ENCODE data around the gene MACIR. TPM values are rescaled to one million over a fixed set of nuclear protein-coding genes. Genes with fewer than 3 reads are reported as not detected.
"Not testable (repeated sequence)": the region's sequence is repeated elsewhere in the genome, so short reads cannot be mapped to it uniquely, and the experiment has no call there.

Gene MACIR, protein sequence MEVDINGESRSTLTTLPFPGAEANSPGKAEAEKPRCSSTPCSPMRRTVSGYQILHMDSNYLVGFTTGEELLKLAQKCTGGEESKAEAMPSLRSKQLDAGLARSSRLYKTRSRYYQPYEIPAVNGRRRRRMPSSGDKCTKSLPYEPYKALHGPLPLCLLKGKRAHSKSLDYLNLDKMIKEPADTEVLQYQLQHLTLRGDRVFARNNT
- 10.4 TPM for total RNA-seq

DNA sequence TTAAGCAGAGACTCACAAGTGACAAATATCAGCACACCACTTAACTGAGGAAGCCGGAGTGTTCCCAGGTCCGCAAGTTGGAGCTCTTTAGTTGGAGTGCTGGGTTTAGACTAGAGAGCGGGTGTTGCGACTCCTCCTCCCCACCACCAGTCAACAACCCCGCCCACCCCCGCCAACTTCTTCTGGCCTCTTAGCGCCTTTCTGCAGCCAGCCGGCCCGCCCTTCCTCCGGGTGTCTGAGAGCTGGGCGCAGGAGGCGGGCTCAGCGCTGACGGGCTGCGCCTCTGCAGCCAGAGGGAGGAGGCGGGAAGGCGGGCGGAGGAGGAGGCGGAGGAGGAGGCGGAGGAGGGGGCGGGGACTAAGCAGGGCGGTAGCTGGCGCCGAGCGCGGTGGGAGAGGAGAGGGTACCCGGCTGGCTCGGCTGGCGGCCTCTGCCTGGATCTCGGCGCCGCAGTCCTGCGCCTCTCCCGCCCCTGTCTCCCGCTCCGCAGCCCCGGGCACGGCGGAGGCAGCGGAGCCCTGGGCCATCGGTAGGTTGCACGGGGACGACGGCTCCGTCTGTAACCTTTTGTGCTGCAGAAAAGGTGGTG lies at the start of gene MACIR:
TSS of gene MACIR (plus strand) at position 396 of the 589 bp plus-strand sequence. CDS start 17,157 bp downstream, outside the sequence.
- Histone ChIP-seq H3K4me3 (ENCODE audit: low read length in 3 of 3) (peak within 1 kb of the TSS; percentile 80 to 92 (median 91)), H3K9me3 (ENCODE audit: control insufficient read depth in 3 of 3, low read length in 3 of 3) (no peaks in the 10 kb centered on the region), H3K36me3 (ENCODE audit: control insufficient read depth in 3 of 3, insufficient read depth in 3 of 3, low read length in 3 of 3) (no peaks in the 10 kb centered on the region), H3K9ac (ENCODE audit: low read depth in 1 of 3, low read length in 3 of 3) (peak within 1 kb of the TSS; percentile 76 to 85 (median 84)), H3K4me1 (ENCODE audit: control insufficient read depth in 3 of 3, insufficient read depth in 3 of 3, low read length in 3 of 3) (peaks cover 14 to 22% (median 20%) of the 10 kb centered on the region in 3 donors), H3K27me3 (ENCODE audit: control insufficient read depth in 3 of 3, insufficient read depth in 3 of 3, low read length in 3 of 3) (no peaks in the 10 kb centered on the region), H3K27ac (ENCODE audit: low read depth, low read length) (peak within 1 kb of the TSS; percentile 49)

DNA sequence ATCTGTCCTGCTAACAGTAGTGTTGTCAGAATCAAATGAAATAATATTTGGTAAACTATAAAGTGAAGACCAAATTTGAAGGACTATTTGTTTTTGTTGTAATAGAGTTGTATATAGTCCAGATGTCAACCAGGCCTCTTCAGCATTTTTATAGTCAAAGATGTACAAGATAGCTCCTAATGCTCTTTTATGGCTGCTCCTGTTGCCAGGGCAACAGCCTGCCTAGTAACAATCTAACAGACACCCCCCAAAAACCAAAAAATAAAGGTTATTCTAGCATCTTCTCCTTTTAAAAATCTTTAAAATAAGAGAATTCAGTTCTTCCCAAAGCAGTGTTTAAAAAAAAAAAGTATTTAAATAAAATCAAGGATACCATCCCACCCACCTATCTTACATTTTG lies 49.5 kb upstream of the MACIR start:
- Histone ChIP-seq H3K9me3 (ENCODE audit: control insufficient read depth in 3 of 3, low read length in 3 of 3) (no peaks in the 10 kb centered on the region), H3K9ac (ENCODE audit: low read depth in 1 of 3, low read length in 3 of 3) (no peak overlapping the region), H3K4me1 (ENCODE audit: control insufficient read depth in 3 of 3, insufficient read depth in 3 of 3, low read length in 3 of 3) (peaks cover 0 to 5% (median 0%) of the 10 kb centered on the region in 3 donors), H3K4me3 (ENCODE audit: low read length in 3 of 3) (no peak overlapping the region), H3K36me3 (ENCODE audit: control insufficient read depth in 3 of 3, insufficient read depth in 3 of 3, low read length in 3 of 3) (peaks cover 0 to 9% (median 0%) of the 10 kb centered on the region in 3 donors), H3K27me3 (ENCODE audit: control insufficient read depth in 3 of 3, insufficient read depth in 3 of 3, low read length in 3 of 3) (no peaks in the 10 kb centered on the region), H3K27ac (ENCODE audit: low read depth, low read length) (no peak overlapping the region)

DNA sequence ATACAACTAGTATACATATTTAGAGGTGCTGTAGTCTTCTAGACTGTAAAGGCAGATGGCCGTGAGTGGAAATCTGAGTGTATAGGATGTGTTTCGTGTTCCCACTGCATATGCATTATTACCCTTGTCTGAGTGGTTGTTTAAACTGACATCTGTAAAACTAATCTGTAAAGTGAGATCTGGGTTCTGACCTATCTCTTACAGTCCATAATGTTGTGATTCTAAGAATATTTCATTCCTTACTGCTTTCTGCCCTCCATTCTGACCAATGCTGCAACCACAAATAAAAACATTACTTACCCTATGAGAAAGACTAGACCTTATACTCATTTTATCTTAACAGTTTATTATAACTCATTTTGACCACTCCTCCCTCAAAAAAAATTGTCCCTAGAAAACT lies 47.6 kb upstream of the MACIR start:
- H3K36me3 ChIP-seq (ENCODE audit: control insufficient read depth in 3 of 3, insufficient read depth in 3 of 3, low read length in 3 of 3): peaks cover 0 to 5% (median 0%) of the 10 kb centered on the region in 3 donors
- H3K27ac ChIP-seq (ENCODE audit: low read depth, low read length): no peak overlapping the region
- no peak overlapping the region for H3K9ac ChIP-seq (ENCODE audit: low read depth in 1 of 3, low read length in 3 of 3)
- no peaks in the 10 kb centered on the region for H3K27me3 ChIP-seq (ENCODE audit: control insufficient read depth in 3 of 3, insufficient read depth in 3 of 3, low read length in 3 of 3)
- H3K4me1 ChIP-seq (ENCODE audit: control insufficient read depth in 3 of 3, insufficient read depth in 3 of 3, low read length in 3 of 3): peaks cover 0 to 5% (median 0%) of the 10 kb centered on the region in 3 donors
- no peak overlapping the region for H3K4me3 ChIP-seq (ENCODE audit: low read length in 3 of 3)
- no peaks in the 10 kb centered on the region for H3K9me3 ChIP-seq (ENCODE audit: control insufficient read depth in 3 of 3, low read length in 3 of 3)

DNA sequence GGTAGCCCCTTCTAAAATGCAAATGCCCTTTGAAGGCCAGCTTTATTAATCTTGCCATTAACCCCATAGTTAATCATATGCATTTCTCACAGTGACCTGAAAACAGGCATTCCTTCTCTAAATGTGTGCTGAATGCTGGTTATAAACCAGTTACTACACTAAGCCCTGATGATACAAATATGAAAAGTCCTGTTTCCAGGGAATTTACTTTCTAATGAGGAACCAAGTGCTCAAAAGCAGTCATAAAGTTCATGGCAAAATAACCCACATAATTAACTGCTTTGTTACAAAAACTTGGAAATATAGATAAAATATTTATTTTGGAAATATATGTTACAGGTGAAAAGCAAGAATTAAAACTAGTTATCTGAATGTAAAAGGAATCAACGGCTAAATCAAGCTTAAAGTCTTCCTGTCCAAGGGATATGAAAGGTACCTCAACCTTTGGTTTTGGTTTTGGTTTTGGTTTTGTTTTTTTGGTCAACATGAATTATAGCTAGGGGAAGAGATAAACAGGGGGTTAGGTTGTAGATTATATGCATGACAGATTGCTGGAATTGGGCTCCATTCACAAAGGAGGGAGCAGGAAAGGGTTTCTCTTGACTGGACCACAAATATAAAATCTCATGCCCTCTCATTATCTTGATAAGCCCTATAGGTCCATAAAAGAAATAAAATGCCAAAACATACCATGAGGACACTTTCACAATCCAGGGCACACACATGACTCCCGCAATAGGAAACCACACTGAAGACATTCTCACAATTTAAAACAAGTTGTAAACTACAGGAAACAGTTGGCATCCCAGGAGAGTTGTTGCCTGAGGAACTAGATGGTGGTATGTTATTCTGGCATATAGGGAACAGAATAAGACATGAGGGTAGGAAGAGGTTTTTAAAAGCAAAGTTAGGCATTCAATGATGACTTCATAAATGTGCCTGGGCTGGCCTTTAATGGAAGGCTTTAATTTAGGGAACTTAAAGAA lies 46.7 kb upstream of the MACIR start:
- no peaks in the 10 kb centered on the region for H3K36me3 ChIP-seq (ENCODE audit: control insufficient read depth in 3 of 3, insufficient read depth in 3 of 3, low read length in 3 of 3)
- no peak overlapping the region for H3K4me3 ChIP-seq (ENCODE audit: low read length in 3 of 3)
- no peaks in the 10 kb centered on the region for H3K9me3 ChIP-seq (ENCODE audit: control insufficient read depth in 3 of 3, low read length in 3 of 3)
- H3K27ac ChIP-seq (ENCODE audit: low read depth, low read length): no peak overlapping the region
- no peak overlapping the region for H3K9ac ChIP-seq (ENCODE audit: low read depth in 1 of 3, low read length in 3 of 3)
- no peaks in the 10 kb centered on the region for H3K27me3 ChIP-seq (ENCODE audit: control insufficient read depth in 3 of 3, insufficient read depth in 3 of 3, low read length in 3 of 3)
- peaks cover 0 to 5% (median 3%) of the 10 kb centered on the region in 3 donors for H3K4me1 ChIP-seq (ENCODE audit: control insufficient read depth in 3 of 3, insufficient read depth in 3 of 3, low read length in 3 of 3)

DNA sequence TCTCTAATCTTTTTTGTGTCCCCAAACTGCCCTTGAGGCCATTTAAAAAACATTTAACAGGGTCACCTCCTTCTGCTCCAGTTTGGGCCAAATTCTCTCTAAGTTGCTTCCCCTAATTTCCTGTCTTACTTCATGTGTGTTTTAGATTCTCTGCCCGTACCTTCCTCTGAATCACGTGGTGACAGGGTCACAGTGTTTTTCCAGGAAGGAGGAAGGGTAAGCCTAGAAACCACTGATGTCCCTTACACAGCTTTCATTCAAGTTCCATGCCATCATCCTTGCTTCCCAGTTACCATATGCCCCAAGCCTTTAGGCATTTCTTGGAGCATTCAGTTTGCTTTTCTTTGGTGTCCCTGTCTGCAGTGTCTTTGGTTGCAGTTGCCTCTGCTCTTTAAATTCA lies 42.4 kb upstream of the MACIR start:
- H3K27ac ChIP-seq (ENCODE audit: low read depth, low read length): no peak overlapping the region
- no peak overlapping the region for H3K9ac ChIP-seq (ENCODE audit: low read depth in 1 of 3, low read length in 3 of 3)
- no peaks in the 10 kb centered on the region for H3K9me3 ChIP-seq (ENCODE audit: control insufficient read depth in 3 of 3, low read length in 3 of 3)
- H3K4me1 ChIP-seq (ENCODE audit: control insufficient read depth in 3 of 3, insufficient read depth in 3 of 3, low read length in 3 of 3): peaks cover 0 to 3% (median 0%) of the 10 kb centered on the region in 3 donors
- no peaks in the 10 kb centered on the region for H3K36me3 ChIP-seq (ENCODE audit: control insufficient read depth in 3 of 3, insufficient read depth in 3 of 3, low read length in 3 of 3)
- no peak overlapping the region for H3K4me3 ChIP-seq (ENCODE audit: low read length in 3 of 3)
- no peaks in the 10 kb centered on the region for H3K27me3 ChIP-seq (ENCODE audit: control insufficient read depth in 3 of 3, insufficient read depth in 3 of 3, low read length in 3 of 3)

DNA sequence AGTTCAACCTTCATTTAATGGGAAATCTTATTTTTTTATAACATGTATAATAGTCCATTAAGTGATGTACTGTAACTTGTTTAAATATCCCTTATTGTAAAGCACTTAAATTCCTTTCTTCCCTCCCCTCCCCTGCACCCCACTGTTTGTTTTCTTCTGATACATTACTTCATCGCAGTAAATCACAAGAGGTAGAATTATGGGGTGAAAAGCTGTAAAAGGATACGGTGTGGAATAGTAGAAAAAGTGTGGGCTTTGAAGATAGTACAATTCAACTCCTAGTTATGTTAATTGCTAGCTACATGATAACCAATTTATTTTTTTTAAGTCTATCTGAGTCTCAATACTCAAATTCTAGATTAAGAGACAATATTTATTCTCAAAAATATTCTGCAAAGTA lies 41.9 kb upstream of the MACIR start:
- no peaks in the 10 kb centered on the region for H3K27me3 ChIP-seq (ENCODE audit: control insufficient read depth in 3 of 3, insufficient read depth in 3 of 3, low read length in 3 of 3)
- no peaks in the 10 kb centered on the region for H3K36me3 ChIP-seq (ENCODE audit: control insufficient read depth in 3 of 3, insufficient read depth in 3 of 3, low read length in 3 of 3)
- no peak overlapping the region for H3K27ac ChIP-seq (ENCODE audit: low read depth, low read length)
- no peak overlapping the region for H3K9ac ChIP-seq (ENCODE audit: low read depth in 1 of 3, low read length in 3 of 3)
- no peak overlapping the region for H3K4me3 ChIP-seq (ENCODE audit: low read length in 3 of 3)
- peaks cover 0 to 3% (median 0%) of the 10 kb centered on the region in 3 donors for H3K4me1 ChIP-seq (ENCODE audit: control insufficient read depth in 3 of 3, insufficient read depth in 3 of 3, low read length in 3 of 3)
- no peaks in the 10 kb centered on the region for H3K9me3 ChIP-seq (ENCODE audit: control insufficient read depth in 3 of 3, low read length in 3 of 3)

DNA sequence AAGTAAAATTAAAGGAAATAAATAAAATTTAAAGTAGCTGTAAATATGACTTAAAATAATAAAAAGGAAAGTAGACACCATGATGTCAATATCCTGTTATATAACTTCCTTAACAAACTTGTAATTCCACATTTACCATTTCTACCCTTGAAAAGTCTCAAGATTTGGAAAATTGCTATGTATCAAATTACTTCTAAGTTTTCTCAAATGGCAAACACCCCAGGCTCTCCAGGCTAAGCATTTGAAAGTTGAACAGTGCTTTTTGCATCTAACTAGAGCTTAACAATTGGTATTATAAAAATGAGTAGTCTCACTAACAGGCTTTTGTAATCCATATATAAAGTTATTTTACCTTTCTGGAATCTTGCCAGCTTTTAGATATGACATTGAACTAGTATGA lies 41.5 kb upstream of the MACIR start:
- Histone ChIP-seq H3K27ac (ENCODE audit: low read depth, low read length) (no peak overlapping the region), H3K4me3 (ENCODE audit: low read length in 3 of 3) (no peak overlapping the region), H3K4me1 (ENCODE audit: control insufficient read depth in 3 of 3, insufficient read depth in 3 of 3, low read length in 3 of 3) (peaks cover 0 to 3% (median 0%) of the 10 kb centered on the region in 3 donors), H3K9ac (ENCODE audit: low read depth in 1 of 3, low read length in 3 of 3) (no peak overlapping the region), H3K27me3 (ENCODE audit: control insufficient read depth in 3 of 3, insufficient read depth in 3 of 3, low read length in 3 of 3) (no peaks in the 10 kb centered on the region), H3K36me3 (ENCODE audit: control insufficient read depth in 3 of 3, insufficient read depth in 3 of 3, low read length in 3 of 3) (no peaks in the 10 kb centered on the region), H3K9me3 (ENCODE audit: control insufficient read depth in 3 of 3, low read length in 3 of 3) (no peaks in the 10 kb centered on the region)

DNA sequence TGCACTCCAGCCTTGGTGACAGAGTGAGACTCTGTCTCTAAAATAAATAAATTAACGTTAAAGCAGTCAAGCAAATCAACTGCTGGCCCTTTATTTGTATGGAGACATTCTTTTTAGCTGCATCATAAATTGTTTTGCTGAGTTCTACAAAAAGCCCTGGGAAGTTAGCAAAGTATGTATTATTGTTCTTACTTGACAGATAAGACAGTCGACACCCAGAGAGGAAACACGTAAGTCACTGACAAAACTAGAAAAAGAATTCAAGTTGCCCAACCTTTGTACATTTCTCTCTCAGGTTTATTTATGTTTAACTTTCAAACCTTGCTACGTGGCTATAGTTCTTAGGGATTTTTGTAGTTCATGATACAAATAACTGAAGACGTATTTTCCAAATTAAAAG lies 40.4 kb upstream of the MACIR start:
- peaks cover 0 to 3% (median 0%) of the 10 kb centered on the region in 3 donors for H3K4me1 ChIP-seq (ENCODE audit: control insufficient read depth in 3 of 3, insufficient read depth in 3 of 3, low read length in 3 of 3)
- no peak overlapping the region for H3K9ac ChIP-seq (ENCODE audit: low read depth in 1 of 3, low read length in 3 of 3)

DNA sequence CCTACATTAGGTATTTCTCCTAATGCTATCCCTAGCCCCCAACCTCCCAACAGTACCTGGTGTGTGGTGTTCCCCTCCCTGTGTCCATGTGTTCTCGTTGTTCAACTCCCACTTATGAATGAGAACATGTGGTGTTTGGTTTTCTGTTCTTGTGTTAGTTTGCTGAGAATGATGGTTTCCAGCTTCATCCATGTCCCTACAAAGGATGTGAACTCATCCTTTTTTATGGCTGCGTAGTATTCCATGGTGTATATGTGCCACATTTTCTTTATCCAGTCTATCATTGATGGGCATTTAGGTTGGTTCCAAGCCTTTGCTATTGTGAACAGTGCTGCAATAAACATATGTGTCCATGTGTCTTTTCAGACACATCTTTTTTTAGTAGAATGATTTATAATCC lies 39.5 kb upstream of the MACIR start:
- H3K27me3 ChIP-seq (ENCODE audit: control insufficient read depth in 3 of 3, insufficient read depth in 3 of 3, low read length in 3 of 3); H3K4me3 ChIP-seq (ENCODE audit: low read length in 3 of 3); H3K27ac ChIP-seq (ENCODE audit: low read depth, low read length); H3K9me3 ChIP-seq (ENCODE audit: control insufficient read depth in 3 of 3, low read length in 3 of 3); H3K9ac ChIP-seq (ENCODE audit: low read depth in 1 of 3, low read length in 3 of 3); H3K36me3 ChIP-seq (ENCODE audit: control insufficient read depth in 3 of 3, insufficient read depth in 3 of 3, low read length in 3 of 3); H3K4me1 ChIP-seq (ENCODE audit: control insufficient read depth in 3 of 3, insufficient read depth in 3 of 3, low read length in 3 of 3): not testable (repeated sequence)

More for the DNA sequence above, 40.4 kb upstream of the MACIR start:
- Histone ChIP-seq H3K27me3 (ENCODE audit: control insufficient read depth in 3 of 3, insufficient read depth in 3 of 3, low read length in 3 of 3) (no peaks in the 10 kb centered on the region), H3K36me3 (ENCODE audit: control insufficient read depth in 3 of 3, insufficient read depth in 3 of 3, low read length in 3 of 3) (no peaks in the 10 kb centered on the region), H3K27ac (ENCODE audit: low read depth, low read length) (no peak overlapping the region), H3K9me3 (ENCODE audit: control insufficient read depth in 3 of 3, low read length in 3 of 3) (no peaks in the 10 kb centered on the region), H3K4me3 (ENCODE audit: low read length in 3 of 3) (no peak overlapping the region)
